HCT116 (cell line): ENCODE results near the gene BDH2. TPM values are rescaled to one million over a fixed set of nuclear protein-coding genes. Genes with fewer than 3 reads are reported as not detected.

Source experiments
- ATAC-seq: fragments of 200-7000 bp; cut with Tn5 transposase; 2 replicates; pipeline ENCODE4 v1.9.1; 2020; ENCODE audit warnings: mild to moderate bottlenecking, moderate library complexity
- BruUV-seq: library from RNA; stranded (reverse); fragments of 400-500 nt; replicated peaks from 2 replicates; lab custom pipeline; 2021; lab: Mats Ljungman, UMichigan
- CTCF ChIA-PET: fragments of 300-600 bp; sonication (Branson Sonifier 250); formaldehyde crosslinking; loops from one replicate; lab custom pipeline; 2021; ENCODE audit warnings: antibody characterized with exemption; lab: Charles Lee
- POLR2A ChIA-PET: fragments of 300-600, 350-600 bp; sonication (Branson Sonifier 250); formaldehyde crosslinking; loops from one replicate; lab custom pipeline; 2021; ENCODE audit warnings: antibody characterized with exemption; lab: Charles Lee
- RAD21 ChIA-PET, 2 experiments: fragments of 300-600 bp; sonication (Branson Sonifier 250); formaldehyde crosslinking; loops; one replicate each; lab custom pipeline; 2023; ENCODE audit warnings: low total read pairs in 2 of 2; ENCODE audit not compliant: uncharacterized antibody in 2 of 2, unreplicated experiment in 2 of 2, low non-redundant PET in 1 of 2; lab: Charles Lee
- DNase-seq: peaks from one replicate; pipeline ENCODE4 v3.0.0-alpha.2; 2010; ENCODE audit warnings: low read depth, low spot score
- H2AFZ ChIP-seq: fragments of 200-600 bp; shearing (Covaris generic), sonication (generic); 2 replicates; pipeline ENCODE4 v1.6.1; 2017; ENCODE audit warnings: low read depth, mixed run types, mixed read lengths, antibody characterized with exemption, low read length; ENCODE audit not compliant: poor library complexity, severe bottlenecking
- H3K27ac ChIP-seq: 2 replicates; pipeline ENCODE4 v1.5.1; 2012; ENCODE audit warnings: low read depth, low read length
- H3K27me3 ChIP-seq: fragments of 200-600 bp; sonication (generic); 2 replicates; pipeline ENCODE4 v1.6.1; 2016; ENCODE audit warnings: mixed run types, low read length, mixed read lengths; ENCODE audit not compliant: insufficient read depth
- H3K36me3 ChIP-seq, 2 experiments: fragments of 200-500 bp in 1 of 2; fragments of 200-600 bp in 1 of 2; sonication (Bioruptor generic) in 1 of 2; sonication (generic) in 1 of 2; 2 replicates each; pipeline versions ENCODE4 v1.5.1 to v1.6.1; 2014 to 2016; ENCODE audit warnings: low read length in 2 of 2, inconsistent platforms in 1 of 2, mixed read lengths in 1 of 2, mixed run types in 1 of 2; ENCODE audit not compliant: insufficient read depth in 2 of 2, control insufficient read depth in 1 of 2
- H3K4me1 ChIP-seq, 2 experiments: fragments of 200-600 bp in 1 of 2; sonication (generic) in 1 of 2; 2 replicates each; pipeline versions ENCODE4 v1.5.1 to v1.6.1; 2012 to 2017; ENCODE audit warnings: low read length in 2 of 2, inconsistent platforms in 1 of 2, mild to moderate bottlenecking in 1 of 2, mixed read lengths in 1 of 2, mixed run types in 1 of 2, moderate library complexity in 1 of 2; ENCODE audit not compliant: insufficient read depth in 2 of 2, control insufficient read depth in 1 of 2
- H3K4me2 ChIP-seq: fragments of 200-600 bp; sonication (generic); 2 replicates; pipeline ENCODE4 v1.6.1; 2017; ENCODE audit warnings: mixed run types, low read length, mixed read lengths
- H3K4me3 ChIP-seq, 2 experiments: fragments of 200-600 bp in 1 of 2; sonication (generic) in 1 of 2; replicated peaks in 1 of 2; 2 replicates each; pipeline ENCODE4 v1.5.1; 2011 to 2016; ENCODE audit warnings: low read length in 2 of 2, control low read depth in 1 of 2, low read depth in 1 of 2, mild to moderate bottlenecking in 1 of 2, mixed read lengths in 1 of 2, mixed run types in 1 of 2
- H3K79me2 ChIP-seq: fragments of 200-600 bp; sonication (generic); 2 replicates; pipeline ENCODE4 v1.6.1; 2017; ENCODE audit warnings: mild to moderate bottlenecking, mixed run types, low read length, moderate library complexity, mixed read lengths; ENCODE audit not compliant: insufficient read depth
- H3K9ac ChIP-seq: fragments of 200-600 bp; sonication (generic); 2 replicates; pipeline ENCODE4 v1.6.1; 2016; ENCODE audit warnings: low read length, mixed read lengths
- H3K9me2 ChIP-seq: fragments of 200-600 bp; sonication (generic), shearing (Covaris generic); 2 replicates; pipeline ENCODE4 v1.6.1; 2017; ENCODE audit warnings: mixed run types, mild to moderate bottlenecking, moderate library complexity; ENCODE audit not compliant: insufficient read depth
- H3K9me3 ChIP-seq, 2 experiments: fragments of 200-500 bp in 1 of 2; fragments of 200-600 bp in 1 of 2; sonication (Bioruptor generic) in 1 of 2; sonication (generic) in 1 of 2; 2 replicates each; pipeline ENCODE4 v1.6.1; 2014 to 2017; ENCODE audit warnings: low read length in 2 of 2, mixed read lengths in 2 of 2, inconsistent platforms in 1 of 2, low read depth in 1 of 2, mild to moderate bottlenecking in 1 of 2, mixed run types in 1 of 2, moderate library complexity in 1 of 2; ENCODE audit not compliant: control insufficient read depth in 1 of 2, insufficient read depth in 1 of 2
- H4K20me1 ChIP-seq: fragments of 200-600 bp; sonication (generic), shearing (Covaris generic); 2 replicates; pipeline ENCODE4 v1.6.1; 2017; ENCODE audit warnings: mixed run types, mild to moderate bottlenecking, moderate library complexity; ENCODE audit not compliant: insufficient read depth
- CBX3 ChIP-seq: IDR thresholded peaks from 2 replicates; pipeline ENCODE4 v1.6.1; 2012; ENCODE audit warnings: low read depth
- CEBPB ChIP-seq: IDR thresholded peaks from 2 replicates; pipeline ENCODE4 v1.6.1; 2012; ENCODE audit warnings: low read depth
- EGR1 ChIP-seq: IDR thresholded peaks from 2 replicates; pipeline ENCODE4 v1.6.1; 2012; ENCODE audit warnings: low read depth
- EZH2 ChIP-seq: fragments of 200-600 bp; sonication (generic); IDR thresholded peaks from 2 replicates; pipeline ENCODE4 v1.6.1; 2017; ENCODE audit warnings: antibody characterized with exemption, mixed run types
- FOSL1 ChIP-seq: IDR thresholded peaks from 2 replicates; pipeline ENCODE4 v1.6.1; 2012; ENCODE audit warnings: low read depth
- POLR2A ChIP-seq: IDR thresholded peaks from 2 replicates; pipeline ENCODE4 v1.7.0; 2011; ENCODE audit warnings: borderline replicate concordance; ENCODE audit not compliant: insufficient read depth, insufficient read length; ENCODE audit errors: extremely low read depth
- POLR2AphosphoS5 ChIP-seq: IDR thresholded peaks from 2 replicates; pipeline ENCODE4 v1.6.1; 2011; ENCODE audit warnings: mild to moderate bottlenecking, low read depth, low read length, moderate library complexity
- RAD21 ChIP-seq: IDR thresholded peaks from 2 replicates; pipeline ENCODE4 v1.6.1; 2012; ENCODE audit warnings: low read depth, mild to moderate bottlenecking
- SP1 ChIP-seq: IDR thresholded peaks from 2 replicates; pipeline ENCODE4 v1.6.1; 2012; ENCODE audit warnings: low read depth
- ZNF274 ChIP-seq: fragments of 200-500 bp; sonication (Bioruptor generic); IDR thresholded peaks from 2 replicates; pipeline ENCODE4 v1.6.1; 2014; ENCODE audit warnings: mild to moderate bottlenecking, low read depth, low read length, inconsistent platforms
- intact Hi-C: fragments of 100-400 bp; cut with micrococcal nuclease; formaldehyde crosslinking; loops from 2 replicates; pipeline ENCODE4 v1.10.0; 2022
- total RNA-seq: library from RNA; stranded (reverse); gene quantifications from one replicate; pipeline ENCODE4 v1.2.1, GENCODE V29; 2021; ENCODE audit not compliant: unreplicated experiment
- TF ChIP-seq, protein P1 (sequence below): IDR thresholded peaks from 2 replicates; pipeline ENCODE4 v1.6.1; 2012

The BDH2 gene
- total RNA-seq, 1 experiment from 2014 or later: 5.0 TPM

DNA sequence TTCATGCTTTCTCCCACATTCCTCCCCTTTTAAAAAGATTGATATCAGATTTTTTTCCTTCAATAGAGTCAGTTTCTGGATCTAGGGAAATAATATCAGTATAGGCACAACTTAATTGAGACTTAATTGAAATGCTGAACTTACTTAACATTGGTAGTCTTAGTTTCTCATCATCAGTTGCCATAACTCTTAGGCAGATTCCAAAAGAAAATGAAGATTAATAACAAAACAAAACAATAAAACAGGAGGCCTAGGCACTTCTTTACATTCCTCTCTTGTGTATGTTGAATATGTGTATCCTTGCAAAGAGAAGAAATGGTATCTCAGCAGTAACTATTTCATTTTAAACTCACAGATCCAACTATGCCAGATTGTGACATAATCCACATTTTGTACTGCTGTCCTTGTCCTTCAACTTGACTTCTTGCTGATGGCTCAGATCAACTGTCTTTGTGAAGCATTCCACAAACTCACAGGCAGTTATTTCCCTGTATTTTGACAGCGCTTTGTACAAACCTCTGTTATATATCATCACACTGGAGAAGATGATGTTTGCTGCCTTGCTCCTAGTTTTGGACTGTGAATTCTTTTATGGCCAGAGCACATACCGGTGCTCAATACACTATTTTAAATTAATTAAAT lies 14.0 kb downstream of the BDH2 start:
- BruUV-seq: no TSS peak
- H3K4me2 ChIP-seq: no peak overlapping the region
- H3K27ac ChIP-seq: no peak overlapping the region
- CTCF ChIA-PET: no interaction called here
- no peak overlapping the region for H3K9ac ChIP-seq
- DNase-seq: no peak
- no peaks in the 10 kb centered on the region for H3K9me3 ChIP-seq
- TF ChIP-seq ZNF274 (no peak), POLR2AphosphoS5 (no peak), FOSL1 (no peak), EGR1 (no peak), EZH2 (no peak), POLR2A (no peak), CBX3 (no peak), SP1 (no peak)
- H3K27me3 ChIP-seq: no peaks in the 10 kb centered on the region
- POLR2A ChIA-PET: no interaction called here
- no peak overlapping the region for H3K4me3 ChIP-seq
- no peaks in the 10 kb centered on the region for H4K20me1 ChIP-seq
- RAD21 ChIA-PET: no interaction called here
- H3K4me1 ChIP-seq: no peaks in the 10 kb centered on the region
- H3K79me2 ChIP-seq: no peaks in the 10 kb centered on the region
- no peak overlapping the region for H2AFZ ChIP-seq
- intact Hi-C loops: no loop called here
- no peak for ATAC-seq
- H3K9me2 ChIP-seq: no peaks in the 10 kb centered on the region
- H3K36me3 ChIP-seq: no peaks in the 10 kb centered on the region; a peak in 1 of 4 replicates

GRCh38 chr4:103079621-103080020 lies 20.0 kb downstream of the BDH2 start:
- ATAC-seq (no peak), DNase-seq (no peak)
- H3K27ac ChIP-seq: no peak overlapping the region
- RAD21 ChIA-PET: no interaction called here
- H3K4me2 ChIP-seq: no peak overlapping the region
- no peaks in the 10 kb centered on the region for H3K36me3 ChIP-seq
- H3K27me3 ChIP-seq: no peaks in the 10 kb centered on the region
- H3K9me2 ChIP-seq: no peaks in the 10 kb centered on the region
- H2AFZ ChIP-seq: no peak overlapping the region
- BruUV-seq: no TSS peak
- POLR2A ChIA-PET: no interaction called here
- CTCF ChIA-PET: interaction anchor here (1.4 kb wide), 1 partner anchor 9 kb away, joined by 5 read pairs; no protein-coding TSS in a partner anchor
- no peak overlapping the region for H3K9ac ChIP-seq
- TF ChIP-seq CEBPB: no peak
- TF ChIP-seq, protein P1, sequence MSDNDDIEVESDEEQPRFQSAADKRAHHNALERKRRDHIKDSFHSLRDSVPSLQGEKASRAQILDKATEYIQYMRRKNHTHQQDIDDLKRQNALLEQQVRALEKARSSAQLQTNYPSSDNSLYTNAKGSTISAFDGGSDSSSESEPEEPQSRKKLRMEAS: no peak
- TF ChIP-seq EZH2: no peak
- no peak for TF ChIP-seq RAD21
- H3K9me3 ChIP-seq: no peaks in the 10 kb centered on the region
- intact Hi-C loops: no loop called here
- H3K79me2 ChIP-seq: peaks cover 21% of the 10 kb centered on the region
- H4K20me1 ChIP-seq: no peaks in the 10 kb centered on the region
- peaks cover 8 to 24% of the 10 kb centered on the region in 2 experiments; a peak in 3 of 4 replicates for H3K4me1 ChIP-seq
- H3K4me3 ChIP-seq: no peak overlapping the region
